HCT116 (cell line): Measurements from ENCODE around the gene TULP4. TPM values are rescaled to one million over a fixed set of nuclear protein-coding genes. Genes with fewer than 3 reads are reported as not detected.

ENCODE experiments used
- ATAC-seq: fragments of 200-7000 bp; cut with Tn5 transposase; 2 replicates; pipeline ENCODE4 v1.9.1; 2020; ENCODE audit warnings: mild to moderate bottlenecking, moderate library complexity
- BruUV-seq: library from RNA; stranded (reverse); fragments of 400-500 nt; replicated peaks from 2 replicates; lab custom pipeline; 2021; lab: Mats Ljungman, UMichigan
- CTCF ChIA-PET: fragments of 300-600 bp; sonication (Branson Sonifier 250); formaldehyde crosslinking; loops from one replicate; lab custom pipeline; 2021; ENCODE audit warnings: antibody characterized with exemption; lab: Charles Lee
- POLR2A ChIA-PET: fragments of 300-600, 350-600 bp; sonication (Branson Sonifier 250); formaldehyde crosslinking; loops from one replicate; lab custom pipeline; 2021; ENCODE audit warnings: antibody characterized with exemption; lab: Charles Lee
- RAD21 ChIA-PET, 2 experiments: fragments of 300-600 bp; sonication (Branson Sonifier 250); formaldehyde crosslinking; loops; one replicate each; lab custom pipeline; 2023; ENCODE audit warnings: low total read pairs in 2 of 2; ENCODE audit not compliant: uncharacterized antibody in 2 of 2, unreplicated experiment in 2 of 2, low non-redundant PET in 1 of 2; lab: Charles Lee
- DNase-seq: peaks from one replicate; pipeline ENCODE4 v3.0.0-alpha.2; 2010; ENCODE audit warnings: low read depth, low spot score
- H2AFZ ChIP-seq: fragments of 200-600 bp; shearing (Covaris generic), sonication (generic); 2 replicates; pipeline ENCODE4 v1.6.1; 2017; ENCODE audit warnings: low read depth, mixed run types, mixed read lengths, antibody characterized with exemption, low read length; ENCODE audit not compliant: poor library complexity, severe bottlenecking
- H3K27ac ChIP-seq: 2 replicates; pipeline ENCODE4 v1.5.1; 2012; ENCODE audit warnings: low read depth, low read length
- H3K27me3 ChIP-seq: fragments of 200-600 bp; sonication (generic); 2 replicates; pipeline ENCODE4 v1.6.1; 2016; ENCODE audit warnings: mixed run types, low read length, mixed read lengths; ENCODE audit not compliant: insufficient read depth
- H3K36me3 ChIP-seq, 2 experiments: fragments of 200-500 bp in 1 of 2; fragments of 200-600 bp in 1 of 2; sonication (Bioruptor generic) in 1 of 2; sonication (generic) in 1 of 2; 2 replicates each; pipeline versions ENCODE4 v1.5.1 to v1.6.1; 2014 to 2016; ENCODE audit warnings: low read length in 2 of 2, inconsistent platforms in 1 of 2, mixed read lengths in 1 of 2, mixed run types in 1 of 2; ENCODE audit not compliant: insufficient read depth in 2 of 2, control insufficient read depth in 1 of 2
- H3K4me1 ChIP-seq, 2 experiments: fragments of 200-600 bp in 1 of 2; sonication (generic) in 1 of 2; 2 replicates each; pipeline versions ENCODE4 v1.5.1 to v1.6.1; 2012 to 2017; ENCODE audit warnings: low read length in 2 of 2, inconsistent platforms in 1 of 2, mild to moderate bottlenecking in 1 of 2, mixed read lengths in 1 of 2, mixed run types in 1 of 2, moderate library complexity in 1 of 2; ENCODE audit not compliant: insufficient read depth in 2 of 2, control insufficient read depth in 1 of 2
- H3K4me2 ChIP-seq: fragments of 200-600 bp; sonication (generic); 2 replicates; pipeline ENCODE4 v1.6.1; 2017; ENCODE audit warnings: mixed run types, low read length, mixed read lengths
- H3K4me3 ChIP-seq, 2 experiments: fragments of 200-600 bp in 1 of 2; sonication (generic) in 1 of 2; replicated peaks in 1 of 2; 2 replicates each; pipeline ENCODE4 v1.5.1; 2011 to 2016; ENCODE audit warnings: low read length in 2 of 2, control low read depth in 1 of 2, low read depth in 1 of 2, mild to moderate bottlenecking in 1 of 2, mixed read lengths in 1 of 2, mixed run types in 1 of 2
- H3K79me2 ChIP-seq: fragments of 200-600 bp; sonication (generic); 2 replicates; pipeline ENCODE4 v1.6.1; 2017; ENCODE audit warnings: mild to moderate bottlenecking, mixed run types, low read length, moderate library complexity, mixed read lengths; ENCODE audit not compliant: insufficient read depth
- H3K9ac ChIP-seq: fragments of 200-600 bp; sonication (generic); 2 replicates; pipeline ENCODE4 v1.6.1; 2016; ENCODE audit warnings: low read length, mixed read lengths
- H3K9me2 ChIP-seq: fragments of 200-600 bp; sonication (generic), shearing (Covaris generic); 2 replicates; pipeline ENCODE4 v1.6.1; 2017; ENCODE audit warnings: mixed run types, mild to moderate bottlenecking, moderate library complexity; ENCODE audit not compliant: insufficient read depth
- H3K9me3 ChIP-seq, 2 experiments: fragments of 200-500 bp in 1 of 2; fragments of 200-600 bp in 1 of 2; sonication (Bioruptor generic) in 1 of 2; sonication (generic) in 1 of 2; 2 replicates each; pipeline ENCODE4 v1.6.1; 2014 to 2017; ENCODE audit warnings: low read length in 2 of 2, mixed read lengths in 2 of 2, inconsistent platforms in 1 of 2, low read depth in 1 of 2, mild to moderate bottlenecking in 1 of 2, mixed run types in 1 of 2, moderate library complexity in 1 of 2; ENCODE audit not compliant: control insufficient read depth in 1 of 2, insufficient read depth in 1 of 2
- H4K20me1 ChIP-seq: fragments of 200-600 bp; sonication (generic), shearing (Covaris generic); 2 replicates; pipeline ENCODE4 v1.6.1; 2017; ENCODE audit warnings: mixed run types, mild to moderate bottlenecking, moderate library complexity; ENCODE audit not compliant: insufficient read depth
- CBX3 ChIP-seq: IDR thresholded peaks from 2 replicates; pipeline ENCODE4 v1.6.1; 2012; ENCODE audit warnings: low read depth
- CTCF ChIP-seq, 3 experiments: fragments of 200-600 bp in 1 of 3; sonication (generic) in 1 of 3; IDR thresholded peaks in 2 of 3; conservative IDR thresholded peaks in 1 of 3; 2 replicates each; pipeline ENCODE4 v1.5.1; 2012 to 2017; ENCODE audit warnings: low read depth in 2 of 3, low read length in 2 of 3, antibody characterized with exemption in 1 of 3, borderline replicate concordance in 1 of 3, control low read depth in 1 of 3, mild to moderate bottlenecking in 1 of 3, mixed read lengths in 1 of 3, mixed run types in 1 of 3, moderate library complexity in 1 of 3; ENCODE audit not compliant: insufficient read depth in 1 of 3
- EZH2 ChIP-seq: fragments of 200-600 bp; sonication (generic); IDR thresholded peaks from 2 replicates; pipeline ENCODE4 v1.6.1; 2017; ENCODE audit warnings: antibody characterized with exemption, mixed run types
- EZH2phosphoT487 ChIP-seq: fragments of 200-600 bp; IDR thresholded peaks from 2 replicates; pipeline ENCODE4 v1.6.1; 2018; ENCODE audit warnings: antibody characterized with exemption, borderline replicate concordance
- FOSL1 ChIP-seq: IDR thresholded peaks from 2 replicates; pipeline ENCODE4 v1.6.1; 2012; ENCODE audit warnings: low read depth
- MAX ChIP-seq: IDR thresholded peaks from 2 replicates; pipeline ENCODE4 v1.6.1; 2012
- POLR2A ChIP-seq: IDR thresholded peaks from 2 replicates; pipeline ENCODE4 v1.7.0; 2011; ENCODE audit warnings: borderline replicate concordance; ENCODE audit not compliant: insufficient read depth, insufficient read length; ENCODE audit errors: extremely low read depth
- RAD21 ChIP-seq: IDR thresholded peaks from 2 replicates; pipeline ENCODE4 v1.6.1; 2012; ENCODE audit warnings: low read depth, mild to moderate bottlenecking
- SIN3A ChIP-seq: IDR thresholded peaks from 2 replicates; pipeline ENCODE4 v1.6.1; 2012; ENCODE audit warnings: low read depth
- SRF ChIP-seq: IDR thresholded peaks from 2 replicates; pipeline ENCODE4 v1.6.1; 2012; ENCODE audit warnings: low read depth
- TCF7L2 ChIP-seq: IDR thresholded peaks from 2 replicates; pipeline ENCODE4 v1.7.0; 2011; ENCODE audit warnings: borderline replicate concordance, inconsistent platforms; ENCODE audit not compliant: insufficient read depth, insufficient read length; ENCODE audit errors: extremely low read depth
- ZFX ChIP-seq: fragments of 450-650 bp; IDR thresholded peaks from 2 replicates; pipeline ENCODE4 v1.6.1; 2017
- ZNF274 ChIP-seq: fragments of 200-500 bp; sonication (Bioruptor generic); IDR thresholded peaks from 2 replicates; pipeline ENCODE4 v1.6.1; 2014; ENCODE audit warnings: mild to moderate bottlenecking, low read depth, low read length, inconsistent platforms
- intact Hi-C: fragments of 100-400 bp; cut with micrococcal nuclease; formaldehyde crosslinking; loops from 2 replicates; pipeline ENCODE4 v1.10.0; 2022
- total RNA-seq: library from RNA; stranded (reverse); gene quantifications from one replicate; pipeline ENCODE4 v1.2.1, GENCODE V29; 2021; ENCODE audit not compliant: unreplicated experiment

TULP4 gene
- total RNA-seq, 1 experiment from 2014 or later: 70.8 TPM

GRCh38 chr6:158408013-158408412 is 95.7 kb downstream of the TULP4 start:
- no peaks in the 10 kb centered on the region for H3K9me2 ChIP-seq

DNA sequence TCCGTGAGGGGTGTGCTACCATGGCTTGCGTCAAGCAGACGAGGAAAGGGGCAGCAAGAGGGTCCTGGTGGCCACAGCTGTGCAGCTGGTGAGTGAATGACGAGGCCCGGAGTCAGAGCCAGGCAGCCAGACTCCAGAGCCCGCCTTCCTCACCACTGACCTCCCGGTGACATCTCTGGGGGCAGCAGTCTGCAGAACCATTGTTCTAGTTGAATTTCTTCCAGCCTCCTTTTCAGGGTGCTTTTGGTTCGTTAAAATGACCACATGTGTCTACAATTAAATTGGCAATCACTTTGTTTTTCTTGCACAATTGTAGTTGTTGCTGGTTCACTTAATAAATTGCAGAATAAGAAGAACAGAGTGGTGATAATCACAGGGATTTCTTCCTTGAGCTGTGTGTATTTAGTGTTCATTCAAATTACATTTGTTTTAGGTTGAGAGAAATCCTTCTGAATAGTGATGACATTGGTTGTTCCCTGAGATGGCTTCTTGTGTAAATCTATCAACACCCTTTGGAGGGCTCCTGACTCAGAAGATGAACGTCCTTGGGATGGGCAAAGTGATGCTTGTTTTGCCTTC is 96.4 kb downstream of the TULP4 start:
- DNase-seq: no peak
- TF ChIP-seq FOSL1: no peak
- no peak for TF ChIP-seq EZH2
- TF ChIP-seq CTCF (IDR thresholded peaks at IDR 0.05 in 2 of 3, conservative IDR thresholded peaks at IDR 0.05 in 1 of 3; ENCODE audit: borderline replicate concordance in 1 of 3, insufficient read depth in 1 of 3, low read depth in 2 of 3, low read length in 2 of 3): no peak
- TF ChIP-seq MAX: no peak
- TF ChIP-seq TCF7L2: no peak
- no peak for TF ChIP-seq RAD21
- TF ChIP-seq ZNF274: no peak
- H3K27ac ChIP-seq: no peak overlapping the region
- H3K9me2 ChIP-seq: no peaks in the 10 kb centered on the region
- no peaks in the 10 kb centered on the region; the same call in 1 of the 2 replicates for H3K79me2 ChIP-seq
- H4K20me1 ChIP-seq: no peaks in the 10 kb centered on the region
- ChIA-PET CTCF (no interaction called here), RAD21 (no interaction called here), POLR2A (no interaction called here)
- no peaks in the 10 kb centered on the region for H3K9me3 ChIP-seq
- no peak overlapping the region for H3K4me3 ChIP-seq
- H3K27me3 ChIP-seq: no peaks in the 10 kb centered on the region
- BruUV-seq: no TSS peak
- no peak overlapping the region for H2AFZ ChIP-seq
- ATAC-seq: no peak
- no peak overlapping the region for H3K9ac ChIP-seq
- no peak overlapping the region for H3K4me2 ChIP-seq
- peaks cover 6 to 20% of the 10 kb centered on the region in 2 experiments for H3K4me1 ChIP-seq
- peaks cover 0 to 2% of the 10 kb centered on the region in 2 experiments; a peak in 1 of 4 replicates for H3K36me3 ChIP-seq
- intact Hi-C loops: no loop called here

More at GRCh38 chr6:158408013-158408412, 95.7 kb downstream of the TULP4 start:
- H3K27me3 ChIP-seq: no peaks in the 10 kb centered on the region
- no peaks in the 10 kb centered on the region for H3K36me3 ChIP-seq
- H3K27ac ChIP-seq: no peak overlapping the region
- TF ChIP-seq EZH2: no peak
- TF ChIP-seq EZH2phosphoT487: no peak
- no peak for TF ChIP-seq SIN3A
- TF ChIP-seq POLR2A: no peak
- TF ChIP-seq ZFX: no peak
- no peak for TF ChIP-seq FOSL1
- no peak for TF ChIP-seq MAX
- no peak for TF ChIP-seq CBX3
- TF ChIP-seq SRF: no peak
- no peak for TF ChIP-seq TCF7L2
- ATAC-seq (no peak), DNase-seq (no peak)
- CTCF ChIA-PET: no interaction called here
- H3K4me3 ChIP-seq: no peak overlapping the region
- no TSS peak for BruUV-seq
- no peak overlapping the region for H2AFZ ChIP-seq
- RAD21 ChIA-PET: no interaction called here
- H3K9ac ChIP-seq: no peak overlapping the region
- intact Hi-C loops: no loop called here
- H3K79me2 ChIP-seq: no peaks in the 10 kb centered on the region; the same call in 1 of the 2 replicates
- POLR2A ChIA-PET: no interaction called here
- no peaks in the 10 kb centered on the region for H4K20me1 ChIP-seq
- H3K9me3 ChIP-seq: no peaks in the 10 kb centered on the region
- peaks cover 6 to 20% of the 10 kb centered on the region in 2 experiments for H3K4me1 ChIP-seq
- no peak overlapping the region for H3K4me2 ChIP-seq
